SKM-1 treated with dmso at 0.1 percent for 144 hours (cell line): Measurements from ENCODE around the gene FBXO33.
A peak's percentile ranks its signal among the peaks of the same experiment; 100 is the strongest.

Experiments
- DNase-seq: peaks from one replicate; lab custom pipeline; 2025; ENCODE audit not compliant: unreplicated experiment; lab: John Stamatoyannopoulos, UW

FBXO33 gene, protein sequence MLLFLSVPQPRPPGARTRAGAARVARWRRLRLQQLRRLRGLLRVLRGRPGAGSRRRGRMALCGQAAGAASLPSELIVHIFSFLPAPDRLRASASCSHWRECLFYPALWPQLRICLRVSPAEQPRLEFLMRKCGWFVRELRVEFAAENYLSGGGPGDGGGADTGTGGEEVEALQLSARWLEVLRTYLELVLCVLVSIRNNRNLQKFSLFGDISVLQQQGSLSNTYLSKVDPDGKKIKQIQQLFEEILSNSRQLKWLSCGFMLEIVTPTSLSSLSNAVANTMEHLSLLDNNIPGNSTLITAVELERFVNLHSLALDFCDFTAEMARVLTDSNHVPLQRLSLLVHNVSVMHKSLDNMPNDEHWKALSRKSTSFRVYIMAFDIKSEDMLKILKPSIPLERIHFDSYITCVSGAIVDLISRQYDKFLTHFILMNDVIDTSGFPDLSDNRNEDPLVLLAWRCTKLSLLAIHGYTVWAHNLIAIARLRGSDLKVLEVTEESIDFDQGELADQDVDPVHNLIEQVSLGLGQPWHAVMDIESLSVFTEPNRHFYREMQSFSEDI

DNA sequence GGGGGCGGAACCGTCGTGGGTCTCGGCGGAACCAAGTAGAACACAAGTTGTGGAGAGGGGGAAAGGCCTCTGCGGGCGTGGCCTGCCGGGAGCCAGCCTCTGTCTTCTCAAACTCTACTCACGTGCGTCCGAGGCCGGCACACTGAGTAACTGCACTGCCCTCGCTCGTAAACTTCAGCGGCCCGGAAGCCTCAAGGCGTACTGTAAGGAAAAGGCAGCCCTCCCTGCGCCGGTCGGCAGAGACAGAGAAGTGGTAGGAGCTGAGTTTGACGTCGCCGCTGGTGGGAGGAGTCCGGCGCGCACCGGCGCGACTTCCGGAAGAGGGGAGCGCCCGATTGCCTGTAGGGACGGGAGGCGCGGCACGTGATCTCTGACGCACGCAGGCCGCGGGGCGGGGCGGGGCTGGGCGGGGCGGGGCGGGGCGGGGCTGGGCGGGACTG lies at the start of gene FBXO33:
FBXO33 (minus strand) TSS at position 255 of the 440 bp plus-strand sequence. CDS start 271 bp downstream, outside the sequence.
- peak; percentile 76 for DNase-seq

GRCh38 chr14:39474416-39474911 lies 42.2 kb upstream of the FBXO33 start:
- DNase-seq, result no peak

DNA sequence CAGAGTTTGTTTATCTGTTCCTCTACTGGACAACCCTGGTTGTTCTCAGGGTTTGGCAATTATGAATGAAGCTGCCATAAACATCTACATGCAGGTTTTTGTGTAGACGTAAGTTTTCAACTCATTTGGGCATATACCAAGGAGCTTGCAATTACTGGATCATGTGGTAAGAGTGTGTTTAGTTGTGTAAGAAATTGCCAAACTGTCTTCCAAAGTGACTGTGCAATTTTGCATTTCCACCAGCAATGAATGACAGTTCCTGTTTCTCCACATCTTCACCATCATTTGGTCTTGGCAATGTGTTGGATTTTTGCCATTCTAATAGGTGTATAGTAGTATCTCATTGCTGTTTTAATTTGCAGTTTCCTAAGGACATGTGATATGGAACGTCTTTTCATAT lies 39.8 kb upstream of the FBXO33 start:
- no peak for DNase-seq

DNA sequence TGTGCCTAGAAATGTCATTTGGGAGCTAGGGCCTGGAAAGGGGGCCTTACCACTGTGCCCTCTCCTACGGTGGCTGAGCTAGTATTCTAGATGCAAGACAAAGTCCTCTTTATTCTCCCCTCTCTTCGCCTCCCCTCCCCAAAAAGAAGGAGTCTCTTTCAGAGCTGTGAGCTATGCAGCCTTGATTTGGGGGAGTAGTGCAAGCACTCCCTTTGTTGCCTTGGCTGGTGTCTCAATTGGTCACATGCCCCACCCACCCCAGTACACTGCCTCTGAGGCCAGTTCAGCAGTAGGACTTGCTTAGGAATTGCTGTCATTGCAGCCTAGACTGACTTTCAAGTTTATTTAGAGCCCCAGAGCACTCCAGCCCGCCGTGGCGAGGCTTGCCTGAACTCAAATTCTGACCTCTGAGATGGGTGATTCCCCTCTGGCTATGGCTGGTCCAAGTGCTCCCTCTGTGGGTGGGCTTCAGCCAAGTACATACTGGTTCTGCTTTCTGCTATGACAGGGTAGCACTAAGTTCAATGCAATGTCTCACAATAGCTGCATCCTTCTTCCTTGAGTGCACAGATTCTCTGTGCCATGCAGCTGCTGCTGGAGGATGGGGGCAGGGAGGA lies 37.0 kb upstream of the FBXO33 start:
- DNase-seq, result no peak

DNA sequence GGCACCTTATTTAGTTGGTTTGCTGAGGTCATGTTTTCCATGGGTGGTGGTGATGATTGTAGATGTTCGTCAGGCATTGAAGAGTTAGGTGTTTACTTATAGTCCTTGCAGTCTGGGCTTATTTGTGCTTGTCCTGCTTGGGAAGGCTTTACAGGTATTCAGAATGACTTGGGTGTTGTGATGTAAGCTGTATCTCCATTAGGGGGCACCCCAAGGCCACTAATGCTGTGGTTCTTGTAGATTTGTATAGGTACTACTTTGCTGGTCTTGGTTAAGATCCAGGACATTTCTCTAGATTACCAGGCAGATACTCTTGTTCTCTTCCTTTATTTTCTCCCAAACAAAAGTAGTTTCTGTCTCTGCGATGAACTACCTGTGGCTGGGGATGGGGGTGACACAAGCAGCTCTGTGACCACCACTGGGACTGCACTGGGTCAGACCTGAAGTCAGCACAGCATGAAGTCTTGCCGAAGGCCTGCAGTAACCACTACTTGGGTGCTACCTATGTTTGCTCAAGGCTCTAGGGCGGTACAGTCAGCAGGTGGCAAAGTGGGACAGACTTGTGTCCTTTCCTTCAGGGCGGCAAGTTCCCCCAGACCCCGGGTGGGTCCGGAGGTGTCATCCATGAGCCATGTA lies 35.8 kb upstream of the FBXO33 start:
- DNase-seq, result no peak

DNA sequence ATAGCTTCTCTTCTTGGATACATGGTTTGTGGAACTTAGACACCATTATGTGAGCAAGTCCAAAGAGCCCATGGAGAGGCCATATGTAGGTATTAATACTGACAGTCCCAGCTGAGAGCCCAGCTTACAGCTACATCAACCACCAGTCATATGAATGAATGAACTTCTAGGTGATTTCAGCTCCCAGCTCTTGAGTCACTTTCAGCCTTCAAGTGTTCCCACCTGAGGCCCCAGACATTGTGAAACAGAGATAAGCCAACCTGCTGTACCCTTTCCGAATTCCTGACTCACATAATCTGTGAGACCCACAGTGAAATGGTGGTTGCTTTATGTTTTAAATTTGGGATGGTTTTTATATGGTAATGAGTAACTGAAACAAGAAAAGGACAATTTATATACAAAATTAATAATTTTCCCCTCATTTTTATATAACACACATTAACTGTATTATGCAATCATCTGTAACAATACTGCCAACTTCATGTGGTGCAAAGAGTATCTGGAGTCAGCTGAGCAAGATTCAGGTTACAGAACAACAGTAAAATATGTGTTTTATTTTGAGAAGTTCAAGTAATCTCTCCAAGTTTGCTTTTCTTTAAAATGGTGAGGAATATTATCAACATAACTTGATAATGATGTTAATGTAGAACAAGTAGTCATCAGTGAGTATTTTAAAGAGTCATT lies 27.7 kb upstream of the FBXO33 start:
- no peak for DNase-seq

- no peak for DNase-seq
Observed at GRCh38 chr14:39456702-39457250, 24.5 kb upstream of the FBXO33 start.

DNA sequence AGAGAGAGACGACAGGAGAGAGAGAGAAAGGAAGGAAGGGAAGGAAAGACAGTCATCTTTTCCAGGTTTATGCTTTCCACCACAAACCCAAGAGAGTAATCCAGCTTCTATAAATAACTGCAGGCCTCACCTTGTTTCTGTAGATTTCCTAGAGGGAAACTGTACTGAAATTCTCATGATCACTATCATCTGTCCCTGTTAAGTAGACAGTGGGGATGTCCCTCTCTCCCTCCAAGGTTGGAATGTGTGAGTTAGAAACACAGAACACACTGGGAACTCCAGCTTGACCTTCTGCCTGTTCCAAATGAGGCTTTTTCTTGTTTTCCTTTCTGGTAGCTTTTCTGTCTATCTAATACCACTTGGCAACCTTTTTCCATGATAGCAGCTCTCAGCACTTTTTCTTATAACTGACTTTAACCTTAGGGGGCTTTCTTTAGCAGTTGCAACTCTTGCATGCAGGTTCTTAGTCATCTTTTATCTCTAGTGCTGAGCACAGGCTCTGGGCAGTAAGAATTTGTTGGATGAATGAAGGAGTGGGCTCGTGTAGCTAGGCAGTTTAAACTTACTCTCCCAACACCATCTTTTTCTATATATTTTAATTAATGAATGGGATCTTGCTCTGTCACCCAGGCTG lies 22.8 kb upstream of the FBXO33 start:
- no peak for DNase-seq

DNA sequence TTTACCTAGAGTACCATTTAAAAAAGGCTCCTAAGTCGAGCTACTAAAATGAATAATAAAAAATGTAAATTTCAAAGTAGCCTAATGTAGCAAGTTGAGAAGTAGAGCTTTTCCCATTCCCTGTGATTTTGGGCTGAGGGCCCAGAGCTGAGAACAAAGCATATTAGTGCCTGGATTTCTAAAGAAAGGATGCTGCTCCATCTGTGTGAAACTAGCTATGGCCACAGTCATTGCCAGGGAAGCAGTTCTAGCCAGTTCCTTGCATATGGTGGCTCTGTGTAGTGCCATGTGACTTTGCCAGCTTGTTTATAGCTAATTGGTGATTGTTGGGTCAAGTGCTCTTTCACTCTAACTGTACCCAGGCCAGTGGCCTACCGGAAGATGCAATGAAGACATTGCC lies 20.4 kb upstream of the FBXO33 start:
- no peak for DNase-seq

- DNase-seq, result no peak
Observed at GRCh38 chr14:39451811-39452210, 19.6 kb upstream of the FBXO33 start.

- DNase-seq, result no peak
Observed at GRCh38 chr14:39447175-39447661, 15.0 kb upstream of the FBXO33 start.

GRCh38 chr14:39446131-39446744 lies 14.0 kb upstream of the FBXO33 start:
- no peak for DNase-seq

- DNase-seq, result no peak
Observed at GRCh38 chr14:39442293-39442692, 10.1 kb upstream of the FBXO33 start.

- no peak for DNase-seq
Observed at GRCh38 chr14:39441805-39442204, 9.6 kb upstream of the FBXO33 start.

DNA sequence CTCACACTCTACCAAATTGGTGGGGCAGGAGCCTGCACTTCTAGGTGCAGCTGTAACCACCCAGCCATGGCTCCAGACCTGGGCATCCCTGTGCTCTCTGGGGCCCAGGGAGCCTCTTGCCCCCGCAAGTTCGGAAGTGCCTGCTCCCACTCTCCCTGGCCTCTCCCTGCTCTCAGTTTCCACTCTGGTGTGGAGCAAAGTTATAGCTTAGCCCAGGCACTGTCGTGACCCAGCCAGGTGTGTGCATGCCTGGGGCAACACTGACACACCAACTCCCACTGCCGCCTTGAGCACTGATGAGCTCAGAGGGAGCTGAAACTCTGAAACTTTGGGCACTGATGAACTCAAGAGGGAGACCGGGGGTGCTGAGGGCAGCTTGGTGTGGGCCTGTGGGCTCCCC lies 8.7 kb upstream of the FBXO33 start:
- no peak for DNase-seq

- no peak for DNase-seq
Observed at GRCh38 chr14:39435241-39435640, 3.0 kb upstream of the FBXO33 start.

DNA sequence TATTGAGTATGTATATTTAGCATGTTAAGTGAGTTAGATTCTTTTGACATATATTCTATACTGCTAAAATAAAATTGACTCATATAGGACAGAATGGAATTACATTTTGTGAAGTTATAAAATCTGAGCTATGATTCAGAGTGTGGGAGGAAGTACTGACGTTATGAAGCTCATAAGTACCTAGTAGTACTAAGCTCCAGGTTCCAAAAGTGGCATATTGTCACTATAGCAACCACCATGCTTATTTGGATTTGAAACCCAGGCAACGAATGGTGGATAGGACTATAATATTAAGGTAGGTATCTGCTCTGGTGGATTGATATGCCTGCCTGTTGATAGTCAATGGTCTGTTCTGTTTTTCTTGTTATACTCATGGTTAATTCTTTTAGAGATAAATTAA lies 2.2 kb upstream of the FBXO33 start:
- DNase-seq, result no peak

- DNase-seq, result no peak
Observed at GRCh38 chr14:39433452-39433813, 1.2 kb upstream of the FBXO33 start.

GRCh38 chr14:39432619-39433451 lies 602 bp upstream of the FBXO33 start:
- peak; percentile 23 for DNase-seq
